ENCODE measurements around the gene CPEB2.

DNA sequence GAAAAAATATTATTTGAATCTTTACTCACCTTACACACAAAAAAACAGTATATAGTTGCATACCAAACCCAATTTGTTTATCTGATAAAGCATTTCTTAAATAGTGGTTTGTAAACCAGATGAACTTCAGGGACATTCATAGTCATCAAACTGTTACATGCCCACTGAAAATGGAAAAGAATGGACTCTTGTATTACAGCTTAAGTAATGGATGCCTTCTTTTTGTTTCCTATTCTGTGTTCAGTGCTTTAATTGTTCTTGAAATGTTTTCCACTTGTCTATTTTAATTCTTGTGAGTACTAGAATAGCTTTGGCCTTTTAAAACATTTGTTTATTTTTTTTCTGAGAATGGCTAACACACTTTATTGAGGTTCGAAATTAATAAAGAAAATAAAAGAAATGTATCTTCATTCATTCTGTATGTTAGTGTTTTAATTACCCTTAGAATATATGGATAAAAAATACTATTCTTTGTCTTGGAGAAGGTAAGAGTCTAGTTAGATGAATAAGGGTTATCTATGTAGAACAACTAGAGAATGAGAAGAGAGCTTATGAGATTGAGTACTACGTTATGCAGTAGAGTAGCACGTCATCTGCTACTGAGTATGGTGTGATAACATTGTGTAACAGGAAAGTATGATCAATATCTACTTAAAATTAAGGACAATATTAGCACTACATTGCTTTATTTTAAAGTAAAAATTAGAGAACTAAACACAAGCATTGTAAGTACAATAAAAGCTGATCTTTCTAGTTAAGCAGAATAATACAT, 9.9 kb downstream of the CPEB2 start:
- TF ChIP-seq, protein P1, sequence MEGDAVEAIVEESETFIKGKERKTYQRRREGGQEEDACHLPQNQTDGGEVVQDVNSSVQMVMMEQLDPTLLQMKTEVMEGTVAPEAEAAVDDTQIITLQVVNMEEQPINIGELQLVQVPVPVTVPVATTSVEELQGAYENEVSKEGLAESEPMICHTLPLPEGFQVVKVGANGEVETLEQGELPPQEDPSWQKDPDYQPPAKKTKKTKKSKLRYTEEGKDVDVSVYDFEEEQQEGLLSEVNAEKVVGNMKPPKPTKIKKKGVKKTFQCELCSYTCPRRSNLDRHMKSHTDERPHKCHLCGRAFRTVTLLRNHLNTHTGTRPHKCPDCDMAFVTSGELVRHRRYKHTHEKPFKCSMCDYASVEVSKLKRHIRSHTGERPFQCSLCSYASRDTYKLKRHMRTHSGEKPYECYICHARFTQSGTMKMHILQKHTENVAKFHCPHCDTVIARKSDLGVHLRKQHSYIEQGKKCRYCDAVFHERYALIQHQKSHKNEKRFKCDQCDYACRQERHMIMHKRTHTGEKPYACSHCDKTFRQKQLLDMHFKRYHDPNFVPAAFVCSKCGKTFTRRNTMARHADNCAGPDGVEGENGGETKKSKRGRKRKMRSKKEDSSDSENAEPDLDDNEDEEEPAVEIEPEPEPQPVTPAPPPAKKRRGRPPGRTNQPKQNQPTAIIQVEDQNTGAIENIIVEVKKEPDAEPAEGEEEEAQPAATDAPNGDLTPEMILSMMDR (IDR thresholded peaks at IDR 0.05): no peak
- TF ChIP-seq EP300 (IDR thresholded peaks at IDR 0.05; ENCODE audit: low read depth): no peak
- TF ChIP-seq POLR2A (IDR thresholded peaks at IDR 0.05): no peak
- TF ChIP-seq POLR2AphosphoS5 (IDR thresholded peaks at IDR 0.05): no peak

Measured in transverse colon (tissue), 4 donors.